Neutrophil (primary cell): Measurements from ENCODE around the gene SDK2.

Experiments used
- H3K27ac ChIP-seq: fragments of 200-600 bp; sonication (generic); 2 replicates; pipeline ENCODE4 v1.5.1; 2016; ENCODE audit warnings: mild to moderate bottlenecking, moderate library complexity
- H3K27me3 ChIP-seq: fragments of 200-600 bp; sonication (generic); 2 replicates; pipeline ENCODE4 v1.6.0; 2016; ENCODE audit warnings: mild to moderate bottlenecking
- H3K36me3 ChIP-seq: fragments of 200-600 bp; sonication (generic); 2 replicates; pipeline ENCODE4 v1.5.1; 2017
- H3K4me1 ChIP-seq, 2 experiments: fragments of 200-600 bp in 1 of 2; sonication (generic) in 1 of 2; 1 replicate in 1 of 2; 2 replicates in 1 of 2; pipeline versions ENCODE4 v1.5.1 to v1.6.1; 2013 to 2016; ENCODE audit warnings: low read depth in 1 of 2, low read length in 1 of 2, mild to moderate bottlenecking in 1 of 2, moderate library complexity in 1 of 2; ENCODE audit not compliant: control insufficient read depth in 1 of 2, insufficient read depth in 1 of 2
- H3K4me3 ChIP-seq, 2 experiments: fragments of 200-600 bp in 1 of 2; sonication (generic) in 1 of 2; 1 replicate in 1 of 2; 2 replicates in 1 of 2; pipeline ENCODE4 v1.5.1; 2013 to 2016; ENCODE audit warnings: low read depth in 1 of 2, low read length in 1 of 2, mild to moderate bottlenecking in 1 of 2, moderate library complexity in 1 of 2
- H3K9me3 ChIP-seq: fragments of 200-600 bp; sonication (generic); 2 replicates; pipeline ENCODE4 v1.5.1; 2016
- TF ChIP-seq, protein P1 (sequence below): fragments of 200-600 bp; sonication (generic); IDR thresholded peaks from 2 replicates; pipeline ENCODE4 v1.5.1; 2016; ENCODE audit warnings: antibody characterized with exemption

SDK2 gene

DNA sequence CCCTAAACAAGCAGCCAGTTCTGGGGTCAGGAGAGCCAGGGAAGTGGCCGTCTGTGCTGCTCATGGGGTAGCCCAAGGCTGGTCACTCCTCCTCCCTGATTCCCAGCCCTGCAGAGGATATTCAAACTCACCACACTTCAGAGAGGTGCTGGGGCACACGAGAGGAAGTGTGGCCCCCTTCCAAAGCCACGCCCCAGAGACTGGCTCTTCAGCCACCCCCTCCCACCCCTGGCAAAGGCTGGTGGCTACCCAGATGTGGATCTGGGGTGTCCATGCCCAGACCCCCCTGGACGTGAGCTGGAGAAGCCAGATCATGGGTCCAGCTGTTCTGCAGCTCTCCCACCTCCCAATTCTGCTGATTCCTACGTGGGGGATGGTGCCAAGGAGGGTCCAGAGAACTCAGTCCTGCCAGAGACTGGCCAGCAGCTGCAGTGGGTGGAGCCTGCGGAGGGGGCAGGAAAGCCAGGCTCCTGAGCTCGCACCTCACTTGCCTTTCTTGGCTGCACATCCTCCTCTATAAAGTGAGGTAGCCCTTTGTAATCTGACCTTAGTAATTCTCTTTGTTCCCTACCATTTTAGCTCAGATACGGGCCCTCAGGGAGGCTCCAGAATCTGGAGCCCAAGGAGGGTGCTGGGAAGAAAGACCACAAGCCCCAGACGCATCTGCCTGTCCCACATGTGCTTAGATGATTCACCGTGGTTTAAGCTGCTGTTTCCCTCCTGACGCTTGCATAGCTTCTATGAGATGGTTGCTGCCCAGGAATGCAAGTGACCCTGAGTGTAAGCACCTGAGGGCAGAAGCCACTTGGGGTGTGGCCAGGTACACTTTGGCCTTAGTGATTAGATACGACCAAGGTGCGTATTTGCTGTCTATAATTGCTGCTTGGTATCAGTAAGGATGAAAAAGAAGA lies 15.3 kb downstream of the SDK2 start:
- no peaks in the 10 kb centered on the region for H3K9me3 ChIP-seq
- H3K4me3 ChIP-seq, result no peak overlapping the region
- H3K27me3 ChIP-seq, result no peaks in the 10 kb centered on the region
- H3K27ac ChIP-seq, result no peak overlapping the region
- H3K36me3 ChIP-seq, result no peaks in the 10 kb centered on the region
- H3K4me1 ChIP-seq, result no peaks in the 10 kb centered on the region
- TF ChIP-seq, protein P1, sequence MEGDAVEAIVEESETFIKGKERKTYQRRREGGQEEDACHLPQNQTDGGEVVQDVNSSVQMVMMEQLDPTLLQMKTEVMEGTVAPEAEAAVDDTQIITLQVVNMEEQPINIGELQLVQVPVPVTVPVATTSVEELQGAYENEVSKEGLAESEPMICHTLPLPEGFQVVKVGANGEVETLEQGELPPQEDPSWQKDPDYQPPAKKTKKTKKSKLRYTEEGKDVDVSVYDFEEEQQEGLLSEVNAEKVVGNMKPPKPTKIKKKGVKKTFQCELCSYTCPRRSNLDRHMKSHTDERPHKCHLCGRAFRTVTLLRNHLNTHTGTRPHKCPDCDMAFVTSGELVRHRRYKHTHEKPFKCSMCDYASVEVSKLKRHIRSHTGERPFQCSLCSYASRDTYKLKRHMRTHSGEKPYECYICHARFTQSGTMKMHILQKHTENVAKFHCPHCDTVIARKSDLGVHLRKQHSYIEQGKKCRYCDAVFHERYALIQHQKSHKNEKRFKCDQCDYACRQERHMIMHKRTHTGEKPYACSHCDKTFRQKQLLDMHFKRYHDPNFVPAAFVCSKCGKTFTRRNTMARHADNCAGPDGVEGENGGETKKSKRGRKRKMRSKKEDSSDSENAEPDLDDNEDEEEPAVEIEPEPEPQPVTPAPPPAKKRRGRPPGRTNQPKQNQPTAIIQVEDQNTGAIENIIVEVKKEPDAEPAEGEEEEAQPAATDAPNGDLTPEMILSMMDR, result no peak

DNA sequence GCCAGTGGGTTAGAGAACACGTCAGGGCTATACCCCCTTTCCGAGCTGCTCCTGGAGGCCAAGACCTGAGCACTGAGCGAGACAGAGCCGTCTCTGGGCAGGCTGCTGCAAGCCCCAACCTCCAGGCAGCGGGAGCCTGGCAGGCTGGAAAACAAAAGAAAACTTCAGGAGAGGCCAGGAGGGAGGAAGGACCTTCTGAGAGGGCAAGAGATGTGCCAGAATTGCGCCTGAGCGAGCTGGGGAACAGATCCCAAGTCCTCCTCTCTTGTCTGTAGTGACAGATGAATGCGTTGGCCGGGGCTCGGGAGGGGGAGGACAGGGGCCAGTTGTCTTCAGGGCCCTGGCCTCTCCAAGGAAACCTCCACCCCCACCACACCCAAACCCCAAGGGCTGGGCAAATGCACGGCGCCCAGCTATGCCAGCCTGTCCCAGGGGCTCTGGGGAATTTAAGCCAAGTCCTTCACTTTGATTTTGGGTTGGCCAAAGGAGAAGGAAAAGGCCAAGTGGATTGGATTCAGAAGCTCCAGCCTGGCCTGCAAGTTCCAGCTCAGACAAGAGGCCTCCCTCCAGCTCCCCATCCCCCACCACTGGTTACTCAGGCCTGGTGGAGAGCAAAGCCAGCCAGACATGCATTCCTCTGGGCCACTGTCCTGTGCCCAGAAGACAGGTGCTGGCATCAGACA lies 18.1 kb downstream of the SDK2 start:
- TF ChIP-seq, protein P1, result no peak

DNA sequence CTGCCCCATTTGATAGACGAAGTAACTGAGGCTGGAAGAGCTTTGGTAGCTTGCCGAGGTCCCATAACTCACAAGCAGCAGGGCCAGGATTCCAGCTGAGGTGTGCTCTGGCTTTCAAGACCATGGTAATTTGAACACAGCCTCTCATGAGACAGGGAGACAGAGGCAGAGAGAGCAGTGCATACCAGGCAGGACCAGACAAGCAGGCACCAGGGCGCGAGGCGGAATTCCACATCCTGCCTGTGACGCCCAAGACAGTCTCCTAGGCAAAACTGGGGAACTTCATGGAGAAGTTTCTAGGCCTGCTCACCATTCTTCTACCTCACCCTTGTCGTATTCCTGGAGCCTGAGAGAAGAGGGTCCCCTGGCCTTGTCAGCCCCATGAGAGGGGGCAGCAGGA lies 19.2 kb downstream of the SDK2 start:
- no peaks in the 10 kb centered on the region for H3K9me3 ChIP-seq
- no peaks in the 10 kb centered on the region for H3K4me1 ChIP-seq
- TF ChIP-seq, protein P1, result no peak
- H3K4me3 ChIP-seq, result no peak overlapping the region
- no peaks in the 10 kb centered on the region for H3K27me3 ChIP-seq
- H3K36me3 ChIP-seq, result no peaks in the 10 kb centered on the region
- H3K27ac ChIP-seq, result no peak overlapping the region

More for the DNA sequence above, 18.1 kb downstream of the SDK2 start:
- no peak overlapping the region for H3K27ac ChIP-seq
- H3K4me3 ChIP-seq, result no peak overlapping the region
- H3K27me3 ChIP-seq, result no peaks in the 10 kb centered on the region
- H3K9me3 ChIP-seq, result no peaks in the 10 kb centered on the region
- H3K4me1 ChIP-seq, result no peaks in the 10 kb centered on the region
- H3K36me3 ChIP-seq, result no peaks in the 10 kb centered on the region

DNA sequence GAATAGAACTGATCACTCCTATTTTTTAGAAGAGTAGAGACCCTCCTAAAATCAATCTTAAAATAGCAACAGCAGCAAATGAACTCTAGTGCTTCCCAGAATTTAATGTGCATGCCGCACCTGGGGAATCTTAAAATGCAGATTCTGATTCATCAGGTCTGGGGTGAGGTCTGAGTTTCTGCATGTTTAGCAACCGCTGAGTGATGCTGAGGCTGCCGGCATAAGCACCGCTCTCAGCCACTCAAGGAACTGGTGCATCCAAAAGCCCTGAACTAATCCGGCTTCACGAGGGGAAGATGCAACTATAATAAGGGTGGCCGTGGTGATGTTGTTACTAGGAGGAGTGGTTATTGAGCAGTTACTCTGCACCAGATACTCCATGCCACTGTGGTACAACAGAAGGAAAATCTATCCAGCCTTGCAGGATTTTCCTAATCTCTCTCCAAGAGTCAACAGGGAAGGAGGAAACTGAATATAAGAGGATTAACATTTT lies 19.7 kb downstream of the SDK2 start:
- no peak overlapping the region for H3K4me3 ChIP-seq
- no peak overlapping the region for H3K27ac ChIP-seq
- no peaks in the 10 kb centered on the region for H3K4me1 ChIP-seq
- H3K36me3 ChIP-seq, result no peaks in the 10 kb centered on the region
- H3K9me3 ChIP-seq, result no peaks in the 10 kb centered on the region
- TF ChIP-seq, protein P1, result no peak
- no peaks in the 10 kb centered on the region for H3K27me3 ChIP-seq

DNA sequence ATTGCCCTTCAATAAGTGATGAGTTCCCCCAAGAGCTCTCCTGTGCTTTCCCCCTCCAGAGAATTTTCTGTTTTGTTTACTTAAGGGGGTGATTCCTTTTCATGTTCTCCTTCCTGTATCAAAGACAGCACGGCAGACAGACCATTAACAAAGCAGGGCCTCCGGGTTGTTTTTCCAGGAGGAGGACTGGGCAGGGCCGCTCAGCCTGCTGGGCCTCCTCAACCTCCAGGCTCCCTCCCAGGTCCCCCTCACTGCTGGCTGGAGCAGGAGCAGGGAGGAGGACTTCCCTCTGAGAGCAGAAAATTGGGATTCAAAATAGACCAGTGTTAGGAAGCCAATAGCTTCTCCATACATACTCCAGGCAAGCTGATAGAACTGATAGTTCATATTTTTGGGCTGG lies 20.4 kb downstream of the SDK2 start:
- no peaks in the 10 kb centered on the region for H3K27me3 ChIP-seq
- H3K4me3 ChIP-seq, result no peak overlapping the region
- H3K36me3 ChIP-seq, result no peaks in the 10 kb centered on the region
- H3K27ac ChIP-seq, result no peak overlapping the region
- TF ChIP-seq, protein P1, result no peak
- no peaks in the 10 kb centered on the region for H3K4me1 ChIP-seq
- no peaks in the 10 kb centered on the region for H3K9me3 ChIP-seq
